Measurements from ENCODE around the gene CPXM2. TPM values are rescaled to one million over a fixed set of nuclear protein-coding genes. Genes with fewer than 3 reads are reported as not detected.

The CPXM2 gene
- polyA plus RNA-seq, 3 donors = not detected

DNA sequence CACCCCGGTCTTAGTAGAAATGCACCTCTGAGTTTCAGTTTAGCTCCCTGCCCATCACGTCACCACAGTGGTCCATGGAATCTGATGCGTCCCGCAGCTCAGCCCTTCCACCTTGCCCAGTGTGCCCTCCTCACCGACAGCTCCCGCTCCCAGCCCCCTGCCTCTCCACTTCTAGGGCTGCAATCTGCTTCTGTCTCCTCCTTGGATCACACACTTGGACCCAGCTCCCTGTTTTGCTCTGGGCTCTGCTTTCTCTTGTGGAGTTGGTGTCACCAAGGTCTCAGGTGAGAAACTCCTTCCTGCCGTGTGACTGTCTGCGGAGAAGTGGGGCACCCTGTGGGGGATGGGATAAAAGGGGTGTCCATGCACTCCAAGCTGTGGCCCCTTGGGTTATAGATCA lies 187.5 kb downstream of the CPXM2 start:
- Mint-ChIP-seq H3K9me3 (peaks cover 0 to 4% (median under 1%) of the 10 kb centered on the region in 7 donors), H3K27me3 (ENCODE audit: low read depth in 3 of 3) (peaks cover 0 to 8% (median 8%) of the 10 kb centered on the region in 3 donors), H3K4me3 (no peak overlapping the region), H3K4me1 (peaks cover 7% of the 10 kb centered on the region), H3K27ac (no peak overlapping the region), H3K36me3 (no peaks in the 10 kb centered on the region)
- Histone ChIP-seq H3K27ac (ENCODE audit: low read depth in 1 of 2, low read length in 2 of 2) (no peak overlapping the region), H3K4me1 (ENCODE audit: control insufficient read depth in 1 of 2, insufficient read depth in 2 of 2, low read length in 2 of 2) (no peaks in the 10 kb centered on the region), H3K79me2 (ENCODE audit: insufficient read depth, low read length) (no peaks in the 10 kb centered on the region), H3K36me3 (replicated peaks in 1 of 2; ENCODE audit: control insufficient read depth in 1 of 2, insufficient read depth in 2 of 2, low read length in 2 of 2) (no peaks in the 10 kb centered on the region), H4K20me1 (ENCODE audit: insufficient read depth, low read length) (no peaks in the 10 kb centered on the region), H3K4me3 (replicated peaks in 1 of 3; ENCODE audit: low read depth in 2 of 3, low read length in 3 of 3) (no peak overlapping the region), H3K4me2 (replicated peaks; ENCODE audit: extremely low read depth, low read length, poor library complexity, severe bottlenecking) (no peak overlapping the region), H2AFZ (ENCODE audit: insufficient read depth, low read depth, low read length, poor library complexity, severe bottlenecking) (no peak overlapping the region), H3K9ac (ENCODE audit: insufficient read depth, low read length, poor library complexity, severe bottlenecking) (no peak overlapping the region), H3K9me3 (replicated peaks in 1 of 2; ENCODE audit: control insufficient read depth in 1 of 2, insufficient read depth in 1 of 2, low read length in 2 of 2) (no peaks in the 10 kb centered on the region), H3K27me3 (ENCODE audit: control insufficient read depth in 2 of 2, insufficient read depth in 2 of 2, low read length in 2 of 2) (no peaks in the 10 kb centered on the region)
- TF ChIP-seq, protein P1, sequence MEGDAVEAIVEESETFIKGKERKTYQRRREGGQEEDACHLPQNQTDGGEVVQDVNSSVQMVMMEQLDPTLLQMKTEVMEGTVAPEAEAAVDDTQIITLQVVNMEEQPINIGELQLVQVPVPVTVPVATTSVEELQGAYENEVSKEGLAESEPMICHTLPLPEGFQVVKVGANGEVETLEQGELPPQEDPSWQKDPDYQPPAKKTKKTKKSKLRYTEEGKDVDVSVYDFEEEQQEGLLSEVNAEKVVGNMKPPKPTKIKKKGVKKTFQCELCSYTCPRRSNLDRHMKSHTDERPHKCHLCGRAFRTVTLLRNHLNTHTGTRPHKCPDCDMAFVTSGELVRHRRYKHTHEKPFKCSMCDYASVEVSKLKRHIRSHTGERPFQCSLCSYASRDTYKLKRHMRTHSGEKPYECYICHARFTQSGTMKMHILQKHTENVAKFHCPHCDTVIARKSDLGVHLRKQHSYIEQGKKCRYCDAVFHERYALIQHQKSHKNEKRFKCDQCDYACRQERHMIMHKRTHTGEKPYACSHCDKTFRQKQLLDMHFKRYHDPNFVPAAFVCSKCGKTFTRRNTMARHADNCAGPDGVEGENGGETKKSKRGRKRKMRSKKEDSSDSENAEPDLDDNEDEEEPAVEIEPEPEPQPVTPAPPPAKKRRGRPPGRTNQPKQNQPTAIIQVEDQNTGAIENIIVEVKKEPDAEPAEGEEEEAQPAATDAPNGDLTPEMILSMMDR (IDR thresholded peaks at IDR 0.05) = no peak
- 95% methylated on average over 5 of the region's 8 CpGs for WGBS (ENCODE audit: insufficient coverage)
- no peak for DNase-seq
- intact Hi-C loops (cut with micrococcal nuclease) = no loop called here

- H4K20me1 ChIP-seq (ENCODE audit: insufficient read depth, low read length) = no peaks in the 10 kb centered on the region
Measured at GRCh38 chr10:123703195-123703790, 188.3 kb downstream of the CPXM2 start.

More at GRCh38 chr10:123703195-123703790, 188.3 kb downstream of the CPXM2 start:
- peaks cover 7% of the 10 kb centered on the region for H3K4me1 Mint-ChIP-seq
- Histone ChIP-seq H2AFZ (ENCODE audit: insufficient read depth, low read depth, low read length, poor library complexity, severe bottlenecking) (no peak overlapping the region), H3K79me2 (ENCODE audit: insufficient read depth, low read length) (no peaks in the 10 kb centered on the region), H3K27me3 (ENCODE audit: control insufficient read depth in 2 of 2, insufficient read depth in 2 of 2, low read length in 2 of 2) (no peaks in the 10 kb centered on the region), H3K36me3 (replicated peaks in 1 of 2; ENCODE audit: control insufficient read depth in 1 of 2, insufficient read depth in 2 of 2, low read length in 2 of 2) (no peaks in the 10 kb centered on the region), H3K9ac (ENCODE audit: insufficient read depth, low read length, poor library complexity, severe bottlenecking) (no peak overlapping the region), H3K4me2 (replicated peaks; ENCODE audit: extremely low read depth, low read length, poor library complexity, severe bottlenecking) (no peak overlapping the region), H3K4me1 (ENCODE audit: control insufficient read depth in 1 of 2, insufficient read depth in 2 of 2, low read length in 2 of 2) (no peaks in the 10 kb centered on the region), H3K27ac (ENCODE audit: low read depth in 1 of 2, low read length in 2 of 2) (no peak overlapping the region), H3K9me3 (replicated peaks in 1 of 2; ENCODE audit: control insufficient read depth in 1 of 2, insufficient read depth in 1 of 2, low read length in 2 of 2) (no peaks in the 10 kb centered on the region), H3K4me3 (replicated peaks in 1 of 3; ENCODE audit: low read depth in 2 of 3, low read length in 3 of 3) (no peak overlapping the region)
- H3K9me3 Mint-ChIP-seq = peaks cover 0 to 4% (median 2%) of the 10 kb centered on the region in 7 donors
- no peak overlapping the region for H3K4me3 Mint-ChIP-seq
- H3K27me3 Mint-ChIP-seq (ENCODE audit: low read depth in 3 of 3) = peaks cover 0 to 7% (median 1%) of the 10 kb centered on the region in 3 donors
- DNase-seq = no peak
- intact Hi-C loops (cut with micrococcal nuclease) = no loop called here
- WGBS (ENCODE audit: insufficient coverage) = 86% methylated on average over 5 of the region's 6 CpGs
- H3K27ac Mint-ChIP-seq = no peak overlapping the region
- TF ChIP-seq, protein P1 (IDR thresholded peaks at IDR 0.05) = no peak
- no peaks in the 10 kb centered on the region for H3K36me3 Mint-ChIP-seq

Other genes with a start within 250 kb of the CPXM2 start
- gene GPR26, start 225.5 kb downstream of the CPXM2 start, polyA plus RNA-seq = not detected
- 100 to 1,000 TPM in 1 of 3 donors, 10 to 100 TPM in 2; 54.4 to 106 (median 87.5) TPM for gene CHST15, start 201.8 kb upstream of the CPXM2 start, polyA plus RNA-seq